Thymus (tissue), 11 donors: ENCODE measurements around the gene SLC5A5. TPM values are rescaled to one million over a fixed set of nuclear protein-coding genes. Genes with fewer than 3 reads are reported as not detected.

Experiments
- DNase-seq, 9 donors: peaks; one replicate each; pipeline ENCODE4 v3.0.0-alpha.2; 2013; ENCODE audit warnings: low spot score in 9 of 9, low read depth in 6 of 9, missing footprints in 1 of 9
- H3K27ac ChIP-seq, 2 donors: one replicate each; pipeline ENCODE4 v1.5.1; 2013; ENCODE audit warnings: control low read depth in 1 of 2, low read depth in 1 of 2, low read length in 1 of 2, mild to moderate bottlenecking in 1 of 2, moderate library complexity in 1 of 2
- H3K27me3 ChIP-seq, 2 donors: one replicate each; pipeline ENCODE4 v1.5.1; 2013; ENCODE audit warnings: low read length in 1 of 2; ENCODE audit not compliant: control insufficient read depth in 2 of 2, insufficient read depth in 1 of 2
- H3K36me3 ChIP-seq, 2 donors: one replicate each; pipeline ENCODE4 v1.5.1; 2013; ENCODE audit warnings: low read length in 1 of 2, mild to moderate bottlenecking in 1 of 2, moderate library complexity in 1 of 2; ENCODE audit not compliant: control insufficient read depth in 2 of 2, insufficient read depth in 2 of 2
- H3K4me1 ChIP-seq, 2 donors: one replicate each; pipeline ENCODE4 v1.5.1; 2013; ENCODE audit warnings: low read length in 2 of 2; ENCODE audit not compliant: control insufficient read depth in 2 of 2, insufficient read depth in 2 of 2
- H3K4me3 ChIP-seq, 2 donors: one replicate each; pipeline ENCODE4 v1.5.1; 2013; ENCODE audit warnings: low read length in 2 of 2, control low read depth in 1 of 2, mild to moderate bottlenecking in 1 of 2
- H3K9me3 ChIP-seq, 2 donors: one replicate each; pipeline ENCODE4 v1.5.1; 2013; ENCODE audit warnings: low read length in 1 of 2, mild to moderate bottlenecking in 1 of 2; ENCODE audit not compliant: control insufficient read depth in 2 of 2, insufficient read depth in 1 of 2
- WGBS: extraction: QIAGEN DNeasy Blood & Tissue Kit; methylation state at CpG from one replicate; pipeline ENCODE4 v1.1.7; 2013; 5-methylcytosine and 5-hydroxymethylcytosine counted together
- polyA plus RNA-seq: library from polyadenylated mRNA; stranded (reverse); fragments of 200-250 nt; gene quantifications from one replicate; pipeline ENCODE4 v1.2.3, GENCODE V29; 2013
- total RNA-seq: library from RNA; stranded (reverse); fragments of 120-200 nt; gene quantifications from one replicate; pipeline ENCODE4 v1.2.4, GENCODE V29; 2013
- donor health status: healthy.

SLC5A5 gene
- total and polyA plus RNA-seq, 2 donors = 0.09 to 0.25 TPM

DNA sequence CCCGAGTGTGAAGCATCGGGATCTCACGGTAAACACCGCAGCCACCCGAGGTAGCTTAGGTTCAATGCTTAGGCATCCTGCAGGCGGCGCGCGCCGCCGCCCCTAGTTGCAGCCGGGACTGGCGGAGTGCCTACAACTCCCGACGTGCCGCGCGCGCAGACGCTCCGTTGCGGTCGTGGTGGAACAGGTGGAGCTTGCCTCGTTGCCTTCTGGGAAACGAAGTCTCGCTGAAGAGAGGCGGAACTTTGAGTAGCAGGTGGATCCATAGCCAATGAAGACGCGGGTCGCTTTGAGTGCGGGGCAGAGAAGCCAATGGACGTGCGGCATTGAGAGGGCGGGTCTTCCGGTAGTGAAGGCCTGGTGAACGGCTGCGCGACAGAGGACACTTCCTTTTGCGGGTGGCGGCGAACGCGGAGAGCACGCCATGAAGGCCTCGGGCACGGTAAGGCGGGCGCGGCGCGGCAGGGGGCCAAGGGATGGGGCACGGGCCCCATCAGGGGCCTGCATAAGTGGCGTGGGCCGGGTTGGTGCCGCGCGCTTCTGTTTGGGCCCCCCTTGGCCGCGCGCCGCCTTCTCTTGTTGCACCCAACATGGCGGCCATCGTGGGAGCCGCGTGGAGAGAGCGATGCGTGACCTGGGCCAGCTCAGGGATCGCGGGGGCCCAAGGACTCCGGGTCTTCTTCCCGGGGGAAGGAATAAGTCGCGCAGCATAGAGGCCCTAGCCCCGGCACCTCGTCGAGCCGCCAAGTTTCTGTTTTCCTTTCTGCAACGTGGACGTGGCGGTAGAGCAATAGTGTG, 12.0 kb upstream of the SLC5A5 start, which contains the start of gene RPL18A:
TSS of gene RPL18A (plus strand) at position 378 of the 798 bp plus-strand sequence. CDS start at position 425, 47 bp downstream.
- peaks cover 11 to 32% of the 10 kb centered on the region in 2 donors for H3K4me1 ChIP-seq
- WGBS = under 1% methylated on average over 80 of the region's 80 CpGs
- H3K27me3 ChIP-seq = peaks cover 0 to 8% of the 10 kb centered on the region in 2 donors

GRCh38 chr19:17860331-17860992, 11.3 kb upstream of the SLC5A5 start:
- Histone ChIP-seq H3K4me1 (peaks cover 11 to 28% of the 10 kb centered on the region in 2 donors), H3K27ac (peak overlapping the region; percentile 42 to 67), H3K9me3 (no peaks in the 10 kb centered on the region), H3K36me3 (peaks cover 37 to 43% of the 10 kb centered on the region in 2 donors), H3K27me3 (peaks cover 0 to 4% of the 10 kb centered on the region in 2 donors), H3K4me3 (peak overlapping the region; percentile 95 to 97)
- DNase-seq = no peak
- 4% methylated on average over 22 of the region's 22 CpGs for WGBS

More for the DNA sequence above, 12.0 kb upstream of the SLC5A5 start, which contains the start of gene RPL18A:
- Histone ChIP-seq H3K27ac (peak within 1 kb of the TSS; percentile 42 to 67), H3K4me3 (peak within 1 kb of the TSS; percentile 95 to 97), H3K36me3 (peaks cover 37 to 39% of the 10 kb centered on the region in 2 donors), H3K9me3 (no peaks in the 10 kb centered on the region)
- peak; percentile 95 to 100 (median 99) for DNase-seq

DNA sequence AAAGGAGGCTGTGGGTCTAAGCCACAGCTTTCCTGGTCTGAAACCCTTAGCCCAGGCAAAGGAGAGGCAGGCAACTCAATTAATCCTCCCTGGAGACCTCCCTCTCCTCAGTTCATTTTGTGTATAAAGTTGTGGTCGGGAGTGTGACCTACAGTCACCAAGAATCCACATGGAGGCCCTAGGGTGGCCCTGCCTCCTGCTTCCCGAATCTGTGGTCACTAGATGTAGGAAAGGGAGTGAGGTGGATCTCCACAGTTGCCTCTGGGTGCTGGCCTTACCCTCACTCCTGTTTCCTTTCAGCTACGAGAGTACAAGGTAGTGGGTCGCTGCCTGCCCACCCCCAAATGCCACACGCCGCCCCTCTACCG, 10.8 kb upstream of the SLC5A5 start:
- WGBS = 68% methylated on average over 7 of the region's 7 CpGs
- Histone ChIP-seq H3K4me1 (peaks cover 11 to 25% of the 10 kb centered on the region in 2 donors), H3K27ac (no peak overlapping the region), H3K27me3 (peaks cover 0 to under 1% of the 10 kb centered on the region in 2 donors), H3K9me3 (no peaks in the 10 kb centered on the region), H3K36me3 (peaks cover 39 to 43% of the 10 kb centered on the region in 2 donors), H3K4me3 (peak overlapping the region; percentile 95 to 97)
- DNase-seq = no peak

- WGBS = 93% methylated on average over 23 of the region's 23 CpGs
- peaks cover 40 to 43% of the 10 kb centered on the region in 2 donors for H3K36me3 ChIP-seq
- H3K27ac ChIP-seq = no peak overlapping the region
- H3K9me3 ChIP-seq = no peaks in the 10 kb centered on the region
- peak overlapping the region in 1 of 2 donors; percentile 95 for H3K4me3 ChIP-seq
- peaks cover 11 to 25% of the 10 kb centered on the region in 2 donors for H3K4me1 ChIP-seq
- no peaks in the 10 kb centered on the region for H3K27me3 ChIP-seq
- DNase-seq = no peak
These were observed 10.0 kb upstream of the SLC5A5 start for GRCh38 chr19:17861542-17862402.

DNA sequence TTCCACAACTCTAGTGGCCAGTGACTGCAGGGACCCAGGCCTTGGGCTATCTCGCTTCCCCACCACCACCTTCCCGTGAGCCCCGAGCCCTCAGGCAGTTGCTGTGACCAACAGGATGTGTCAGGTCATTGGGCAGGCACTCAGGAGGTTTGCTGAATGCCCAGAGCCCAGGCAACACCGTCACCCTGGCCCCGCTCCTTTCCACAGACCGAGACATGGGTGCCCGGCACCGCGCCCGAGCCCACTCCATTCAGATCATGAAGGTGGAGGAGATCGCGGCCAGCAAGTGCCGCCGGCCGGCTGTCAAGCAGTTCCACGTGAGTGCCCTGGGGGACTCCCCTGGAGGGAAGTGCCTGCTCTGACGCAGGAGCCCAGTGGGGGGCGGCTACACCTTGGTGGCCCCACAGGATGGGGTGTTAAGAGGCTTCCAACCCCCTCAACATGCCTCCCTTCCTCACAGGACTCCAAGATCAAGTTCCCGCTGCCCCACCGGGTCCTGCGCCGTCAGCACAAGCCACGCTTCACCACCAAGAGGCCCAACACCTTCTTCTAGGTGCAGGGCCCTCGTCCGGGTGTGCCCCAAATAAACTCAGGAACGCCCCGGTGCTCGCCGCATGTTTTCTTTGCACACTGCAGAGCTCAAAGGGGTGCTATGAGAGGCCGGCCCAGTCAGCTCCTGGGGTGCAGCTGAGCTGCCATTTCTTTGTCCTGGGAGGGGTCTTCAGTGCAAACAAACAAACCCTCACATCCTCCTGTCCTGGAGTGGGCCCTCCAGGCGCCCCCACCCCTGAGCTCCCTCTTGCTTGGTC, 8.8 kb upstream of the SLC5A5 start:
- H3K4me1 ChIP-seq = peaks cover 11 to 25% of the 10 kb centered on the region in 2 donors
- H3K9me3 ChIP-seq = no peaks in the 10 kb centered on the region
- peak overlapping the region in 1 of 2 donors; percentile 15 for H3K27ac ChIP-seq
- 97% methylated on average over 31 of the region's 31 CpGs for WGBS
- peaks cover 0 to 7% of the 10 kb centered on the region in 2 donors for H3K27me3 ChIP-seq
- no peak for DNase-seq
- peaks cover 40 to 43% of the 10 kb centered on the region in 2 donors for H3K36me3 ChIP-seq
- H3K4me3 ChIP-seq = no peak overlapping the region

- H3K27ac ChIP-seq = no peak overlapping the region
- 95% methylated on average over 8 of the region's 8 CpGs for WGBS
- peaks cover 40 to 43% of the 10 kb centered on the region in 2 donors for H3K36me3 ChIP-seq
- DNase-seq = no peak
- peaks cover 11 to 25% of the 10 kb centered on the region in 2 donors for H3K4me1 ChIP-seq
- H3K27me3 ChIP-seq = peaks cover 0 to 14% of the 10 kb centered on the region in 2 donors
- H3K4me3 ChIP-seq = no peak overlapping the region
- no peaks in the 10 kb centered on the region for H3K9me3 ChIP-seq
These were observed 8.1 kb upstream of the SLC5A5 start for GRCh38 chr19:17863520-17864182.

DNA sequence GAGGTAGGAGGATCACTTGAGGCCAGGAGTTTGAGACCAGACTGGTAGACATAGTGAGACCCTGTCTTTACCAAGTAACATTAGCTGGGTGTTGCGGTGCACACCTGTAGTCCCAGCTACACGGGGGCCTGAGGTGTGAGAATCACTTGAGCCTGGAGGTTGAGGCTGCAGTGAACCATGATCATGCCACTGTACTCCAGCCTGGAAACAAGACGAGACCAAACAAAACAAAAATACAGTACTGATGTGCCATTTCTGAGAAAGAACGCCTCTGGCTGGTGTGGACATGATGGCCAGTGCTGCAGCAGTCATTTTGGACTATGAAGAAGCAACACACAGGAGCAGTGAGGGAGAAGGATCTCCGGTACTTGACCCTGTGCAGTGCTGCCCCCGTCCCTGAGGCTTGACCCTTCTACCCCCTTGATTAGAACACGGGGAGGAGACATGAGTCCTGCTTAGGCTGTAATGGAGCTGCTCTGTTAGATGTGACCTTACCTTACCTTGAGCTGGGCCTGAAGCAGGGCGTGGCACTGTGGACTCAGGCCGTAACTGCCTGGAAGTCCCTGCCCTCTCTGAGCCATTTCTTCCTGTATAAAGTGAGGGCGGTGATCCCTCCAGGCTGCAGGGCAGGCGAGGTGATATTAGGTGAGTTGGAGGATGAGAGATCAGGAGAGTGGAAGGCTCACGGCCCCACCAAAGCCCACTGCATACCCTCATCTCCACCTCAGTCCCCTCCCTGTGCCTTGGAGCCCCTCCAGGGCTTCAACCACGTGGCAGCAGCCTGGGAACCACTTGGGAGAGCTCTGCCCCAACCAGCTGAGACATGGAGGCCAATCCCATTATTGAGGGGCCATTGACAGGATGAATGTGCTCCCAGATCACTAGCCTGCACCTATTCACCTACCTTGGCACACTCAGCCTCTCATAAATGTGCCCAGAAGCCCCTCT, 6.1 kb upstream of the SLC5A5 start:
- 93% methylated on average over 13 of the region's 13 CpGs for WGBS
- DNase-seq = no peak
- H3K36me3 ChIP-seq = peaks cover 40 to 43% of the 10 kb centered on the region in 2 donors
- peaks cover 3 to 34% of the 10 kb centered on the region in 2 donors for H3K27me3 ChIP-seq
- H3K4me1 ChIP-seq = peaks cover 7 to 13% of the 10 kb centered on the region in 2 donors
- H3K27ac ChIP-seq = no peak overlapping the region
- H3K9me3 ChIP-seq = no peaks in the 10 kb centered on the region
- no peak overlapping the region for H3K4me3 ChIP-seq
